Measurements from ENCODE around the gene MOV10L1.
"Not testable (repeated sequence)": the region's sequence is repeated elsewhere in the genome, so short reads cannot be mapped to it uniquely, and the experiment has no call there.

Gene MOV10L1

DNA sequence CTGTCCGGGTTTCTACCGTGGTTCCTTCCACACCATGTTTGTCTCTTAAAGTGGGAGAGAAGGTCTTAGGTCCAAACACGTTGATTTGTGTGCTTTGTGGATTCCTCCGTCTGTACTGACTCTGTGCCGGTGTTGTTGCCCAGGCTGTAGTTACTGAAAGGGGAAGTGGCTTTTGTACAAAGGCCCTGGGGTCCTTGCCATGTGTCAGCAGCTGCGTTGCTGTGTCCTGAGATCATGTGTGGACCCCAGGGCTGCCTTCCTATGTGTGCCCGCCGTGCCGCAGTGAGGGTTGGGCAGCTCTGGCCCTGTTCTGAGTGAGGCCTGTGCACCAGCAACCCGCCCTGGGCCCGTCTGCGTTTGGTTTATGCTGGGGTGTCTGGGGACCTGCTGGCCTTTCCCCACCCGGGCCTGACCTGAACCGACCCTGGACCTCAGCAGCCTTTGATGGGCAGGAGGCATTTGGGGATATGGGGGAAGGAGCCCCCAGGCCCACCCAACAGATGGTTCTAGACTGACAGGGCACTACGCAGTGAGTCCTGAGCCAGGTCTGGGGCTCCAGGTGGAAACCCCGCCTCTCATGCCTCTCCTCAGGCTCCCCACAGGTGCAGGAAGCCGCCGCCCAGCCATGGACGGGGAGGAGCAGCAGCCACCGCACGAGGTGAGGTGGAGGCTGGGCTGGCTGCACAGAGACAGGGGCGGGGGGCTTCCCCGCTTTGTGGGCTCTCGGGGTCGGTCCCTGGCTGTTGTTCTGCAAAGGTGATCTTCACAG is 102.8 kb downstream of the MOV10L1 start:
- DNase-seq = no peak

DNA sequence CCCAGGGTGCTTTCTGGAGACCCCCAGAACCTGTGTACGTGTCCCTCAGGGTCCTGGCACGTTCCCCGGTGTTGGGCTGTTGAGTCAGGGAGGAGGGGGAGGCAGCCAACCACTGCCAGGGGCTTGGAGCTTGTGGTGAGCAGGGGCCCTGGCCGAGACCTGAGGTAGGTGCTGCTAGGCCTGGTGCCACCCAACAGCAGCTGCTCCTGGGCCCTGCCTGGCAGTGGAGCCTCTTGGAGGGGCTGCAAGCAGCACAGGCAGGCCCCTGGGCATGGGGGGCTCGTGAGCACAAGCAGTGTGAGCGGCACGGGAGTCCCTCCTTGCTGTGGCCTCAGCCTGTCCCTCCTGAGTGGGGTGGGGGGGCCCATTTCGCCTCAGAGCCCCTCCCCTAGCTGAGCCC is 103.8 kb downstream of the MOV10L1 start:
- DNase-seq = no peak

DNA sequence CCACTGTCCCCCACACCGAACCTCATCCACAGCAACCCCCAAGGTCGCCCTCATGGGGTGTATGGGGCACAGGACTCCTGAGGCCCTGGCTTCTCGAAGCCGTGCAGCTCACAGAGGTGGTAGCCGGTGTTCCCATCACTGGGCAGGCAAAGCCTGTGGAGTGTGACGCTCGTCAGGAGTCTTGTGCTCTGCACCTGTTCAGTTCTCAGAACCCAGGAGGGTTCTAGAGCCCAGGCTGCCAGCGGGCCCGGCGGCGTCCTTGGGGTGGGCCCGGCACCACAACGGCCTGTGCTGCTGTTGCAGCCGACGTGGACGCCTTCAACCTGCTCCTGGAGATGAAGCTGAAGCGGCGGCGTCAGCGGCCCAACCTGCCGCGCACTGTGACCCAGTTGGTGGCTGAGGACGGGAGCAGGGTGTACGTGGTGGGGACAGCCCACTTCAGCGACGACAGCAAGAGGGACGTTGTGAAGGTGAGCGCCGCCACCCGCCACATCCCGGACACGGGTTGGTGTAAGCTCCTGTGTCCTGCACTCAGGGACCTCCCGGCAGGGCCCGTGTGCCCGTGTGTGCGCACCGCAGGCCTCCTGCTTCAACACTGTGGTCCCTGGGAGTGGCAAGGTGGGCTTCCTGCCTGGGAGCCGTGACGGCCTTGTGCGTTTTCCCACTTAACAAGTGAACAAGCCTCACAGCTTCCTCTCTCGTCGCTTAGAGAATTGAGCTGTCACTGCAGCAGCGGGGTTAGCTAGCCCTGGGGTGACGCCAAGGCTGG is 104.4 kb downstream of the MOV10L1 start:
- DNase-seq = no peak

DNA sequence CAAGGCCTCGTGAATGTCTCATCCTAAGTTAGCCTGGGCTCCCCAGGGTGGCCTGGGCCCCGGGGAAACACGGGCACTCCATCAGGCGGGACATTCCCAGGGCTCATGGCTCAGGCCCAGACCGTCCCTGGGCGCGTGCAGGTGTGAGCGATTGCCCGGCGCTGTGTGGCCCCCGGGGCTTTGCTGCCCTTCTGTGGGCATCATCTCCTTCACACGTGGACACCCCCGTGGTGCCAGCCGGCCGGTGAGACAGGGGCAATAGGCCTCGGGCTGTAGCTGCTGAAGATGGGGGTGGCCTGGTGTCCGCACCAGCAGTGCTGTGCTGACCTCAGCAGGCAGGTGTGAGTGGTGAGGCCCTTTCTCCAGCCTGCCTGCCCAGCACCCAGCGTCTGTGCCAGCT is 106.5 kb downstream of the MOV10L1 start:
- no peak for DNase-seq

DNA sequence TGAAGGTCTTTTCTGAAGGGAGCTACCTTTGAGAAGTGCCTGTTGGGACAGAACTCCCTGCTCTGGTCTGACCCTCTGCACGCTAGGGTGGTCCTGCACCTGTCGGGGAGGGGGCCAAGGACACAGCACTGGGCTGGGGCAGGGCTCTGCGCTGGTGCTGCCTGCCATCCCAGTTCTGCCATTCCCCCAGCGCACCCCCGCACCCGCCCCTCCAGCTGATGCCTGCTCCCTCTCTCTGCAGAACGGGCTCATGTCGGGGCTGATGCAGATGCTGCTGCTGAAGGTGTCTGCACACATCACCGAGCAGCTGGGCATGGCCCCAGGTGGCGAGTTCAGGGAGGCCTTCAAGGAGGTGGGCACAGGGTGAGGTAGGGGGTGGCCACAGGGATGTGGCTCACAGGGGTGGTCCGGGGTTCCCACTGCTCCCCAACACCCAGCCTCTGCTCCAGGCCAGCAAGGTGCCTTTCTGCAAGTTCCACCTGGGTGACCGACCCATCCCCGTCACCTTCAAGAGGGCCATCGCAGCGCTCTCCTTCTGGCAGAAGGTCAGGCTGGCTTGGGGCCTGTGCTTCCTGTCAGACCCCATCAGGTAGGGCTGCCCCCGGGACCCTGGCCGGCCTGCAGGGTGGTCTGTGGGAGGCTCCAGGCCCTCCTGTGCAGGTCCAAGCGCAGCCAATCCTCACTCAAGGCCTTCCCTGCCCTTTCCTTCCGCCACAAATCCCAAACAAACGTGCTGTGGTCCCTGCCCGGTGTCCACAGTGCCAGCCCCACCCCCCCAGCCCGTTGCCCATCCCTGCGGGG is 107.4 kb downstream of the MOV10L1 start:
- DNase-seq = no peak

DNA sequence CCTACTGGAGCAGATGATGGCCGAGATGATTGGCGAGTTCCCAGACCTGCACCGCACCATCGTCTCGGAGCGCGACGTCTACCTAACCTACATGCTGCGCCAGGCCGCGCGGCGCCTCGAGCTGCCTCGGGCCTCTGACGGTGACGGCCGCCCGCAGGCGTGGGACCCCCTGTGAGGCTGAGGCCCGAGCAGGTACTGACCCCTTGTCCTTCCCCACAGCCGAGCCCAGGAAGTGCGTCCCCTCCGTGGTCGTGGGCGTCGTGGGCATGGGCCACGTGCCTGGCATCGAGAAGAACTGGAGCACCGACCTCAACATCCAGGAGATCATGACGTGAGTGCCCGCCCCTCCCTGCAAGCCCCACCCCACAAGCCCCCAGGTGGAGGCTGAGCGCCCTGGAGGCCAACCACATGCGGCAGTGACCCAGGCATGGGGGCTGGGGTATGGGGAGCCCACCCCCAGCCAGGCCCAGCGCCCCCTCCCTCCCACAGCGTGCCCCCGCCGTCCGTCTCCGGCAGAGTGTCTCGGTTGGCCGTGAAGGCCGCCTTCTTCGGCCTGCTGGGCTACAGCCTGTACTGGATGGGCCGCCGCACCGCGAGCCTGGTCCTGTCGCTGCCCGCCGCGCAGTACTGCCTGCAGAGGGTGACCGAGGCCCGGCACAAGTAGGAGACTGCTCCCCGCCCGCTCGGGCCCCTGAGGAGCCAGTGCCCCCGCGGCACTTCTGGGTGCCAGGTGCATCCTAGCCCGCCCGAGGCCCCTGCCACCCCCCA is 108.2 kb downstream of the MOV10L1 start:
- no peak for DNase-seq

DNA sequence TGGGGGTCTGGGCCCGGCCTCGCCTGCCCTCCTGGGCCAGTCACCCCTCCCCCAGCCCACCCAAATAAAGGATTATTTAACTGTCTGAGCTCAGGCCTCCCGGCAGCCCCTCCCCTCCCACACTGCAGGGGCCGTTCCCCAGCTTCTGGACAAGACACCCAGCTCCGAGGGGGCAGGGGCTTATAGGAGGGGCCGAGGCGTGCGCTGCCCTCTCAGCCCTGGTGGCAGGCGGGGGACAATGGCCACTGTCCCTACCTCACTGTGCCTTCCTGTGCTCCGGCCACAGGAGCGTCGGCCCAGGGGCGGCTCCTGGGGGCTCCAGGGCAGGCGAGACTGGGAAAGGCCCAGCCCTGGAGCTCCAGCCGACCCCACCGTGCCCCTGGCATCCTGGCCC is 108.8 kb downstream of the MOV10L1 start:
- no peak for DNase-seq

DNA sequence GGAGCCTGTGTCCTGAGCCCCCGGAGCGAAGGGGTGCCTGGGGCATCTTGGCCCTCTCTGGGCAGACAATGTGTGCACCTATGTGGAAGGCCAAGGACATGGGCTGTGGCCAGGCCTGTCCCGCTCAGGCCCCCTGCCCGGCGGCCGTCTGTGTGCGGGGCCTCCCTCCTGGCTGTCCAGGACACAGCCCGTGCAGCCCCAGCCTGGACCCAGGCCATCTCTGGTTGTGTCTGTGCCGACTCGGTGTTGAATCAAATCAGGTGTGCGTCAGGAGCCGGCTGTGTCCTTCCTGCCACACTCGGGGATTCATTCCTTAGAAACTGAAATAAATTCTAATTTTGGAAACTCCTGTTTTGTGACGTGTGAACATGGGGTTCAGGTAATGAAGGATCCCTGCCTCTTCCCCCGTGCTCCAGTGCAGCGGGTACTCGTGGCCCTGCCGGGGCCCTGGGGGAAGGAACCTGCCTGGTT is 109.5 kb downstream of the MOV10L1 start:
- no peak for DNase-seq

DNA sequence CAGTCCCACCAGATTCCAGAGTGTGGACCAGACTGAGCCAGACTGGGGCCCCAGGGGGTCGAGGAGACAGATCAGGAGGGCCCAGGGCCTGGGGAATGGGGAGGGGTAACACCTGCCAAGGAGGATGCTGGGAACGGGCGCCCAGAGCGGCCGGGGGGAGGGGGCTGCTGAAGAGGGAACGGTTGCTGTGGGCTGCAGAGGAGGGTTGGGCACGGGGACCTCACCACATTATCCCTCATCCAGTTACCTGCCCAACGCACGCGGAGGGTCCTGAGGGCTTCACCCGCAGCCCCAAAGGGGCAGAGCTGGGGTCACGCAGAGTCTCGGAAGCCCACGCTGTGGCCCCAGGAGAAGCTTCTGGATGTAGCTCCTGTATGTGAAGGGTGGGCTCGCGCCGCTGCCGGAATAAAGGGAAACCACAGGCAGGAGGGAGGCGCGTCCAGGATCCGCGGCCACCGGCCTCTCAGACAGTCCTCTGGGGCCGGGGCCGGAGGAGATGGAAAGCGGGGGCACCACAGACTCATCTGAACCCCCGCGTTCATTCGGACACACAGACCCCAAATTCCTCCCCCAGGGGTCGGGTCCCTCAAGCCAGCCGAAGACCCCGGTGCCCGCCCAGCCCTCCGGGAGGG is 110.1 kb downstream of the MOV10L1 start:
- no peak for DNase-seq

DNA sequence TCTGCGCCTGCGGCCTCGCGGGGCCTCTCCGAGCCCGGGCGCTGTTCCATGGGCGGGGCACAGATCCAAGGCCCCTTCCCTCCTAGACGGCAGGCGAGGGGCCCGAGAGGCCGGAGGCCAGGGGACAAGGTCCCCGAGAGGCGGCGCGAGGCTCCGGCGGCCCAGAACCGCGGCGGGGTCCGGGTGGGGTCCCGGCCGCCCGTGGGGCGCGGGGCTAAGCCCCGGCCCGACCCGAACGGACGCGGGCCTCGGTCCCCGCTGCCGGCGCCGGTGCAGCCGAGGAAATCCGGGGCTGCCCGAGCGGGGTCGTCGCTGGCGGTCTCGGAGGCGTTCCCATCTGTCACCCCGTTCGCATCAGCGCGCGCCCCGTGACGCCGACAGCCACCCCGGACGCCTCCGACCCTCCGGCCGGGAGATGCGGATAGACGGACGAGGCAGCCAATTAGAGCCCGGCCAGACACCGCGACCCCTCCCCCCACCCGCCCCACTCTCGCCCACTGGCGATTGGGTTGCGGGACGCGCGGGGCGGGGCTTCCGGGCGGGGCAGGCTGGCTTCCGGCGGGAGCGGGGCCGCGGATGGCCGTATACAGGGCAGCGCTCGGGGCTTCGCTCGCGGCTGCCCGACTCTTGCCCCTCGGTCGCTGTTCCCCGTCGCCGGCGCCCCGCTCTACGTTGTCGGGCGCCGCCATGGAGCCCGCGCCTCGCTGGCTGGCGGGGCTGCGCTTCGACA is 110.8 kb downstream of the MOV10L1 start, which contains the start of gene SELENOO:
Gene SELENOO, plus strand, starts transcription at position 551 of the 730 bp plus-strand sequence. Its CDS starts 26 bp downstream, at position 577.
- peak; percentile 72 for DNase-seq

DNA sequence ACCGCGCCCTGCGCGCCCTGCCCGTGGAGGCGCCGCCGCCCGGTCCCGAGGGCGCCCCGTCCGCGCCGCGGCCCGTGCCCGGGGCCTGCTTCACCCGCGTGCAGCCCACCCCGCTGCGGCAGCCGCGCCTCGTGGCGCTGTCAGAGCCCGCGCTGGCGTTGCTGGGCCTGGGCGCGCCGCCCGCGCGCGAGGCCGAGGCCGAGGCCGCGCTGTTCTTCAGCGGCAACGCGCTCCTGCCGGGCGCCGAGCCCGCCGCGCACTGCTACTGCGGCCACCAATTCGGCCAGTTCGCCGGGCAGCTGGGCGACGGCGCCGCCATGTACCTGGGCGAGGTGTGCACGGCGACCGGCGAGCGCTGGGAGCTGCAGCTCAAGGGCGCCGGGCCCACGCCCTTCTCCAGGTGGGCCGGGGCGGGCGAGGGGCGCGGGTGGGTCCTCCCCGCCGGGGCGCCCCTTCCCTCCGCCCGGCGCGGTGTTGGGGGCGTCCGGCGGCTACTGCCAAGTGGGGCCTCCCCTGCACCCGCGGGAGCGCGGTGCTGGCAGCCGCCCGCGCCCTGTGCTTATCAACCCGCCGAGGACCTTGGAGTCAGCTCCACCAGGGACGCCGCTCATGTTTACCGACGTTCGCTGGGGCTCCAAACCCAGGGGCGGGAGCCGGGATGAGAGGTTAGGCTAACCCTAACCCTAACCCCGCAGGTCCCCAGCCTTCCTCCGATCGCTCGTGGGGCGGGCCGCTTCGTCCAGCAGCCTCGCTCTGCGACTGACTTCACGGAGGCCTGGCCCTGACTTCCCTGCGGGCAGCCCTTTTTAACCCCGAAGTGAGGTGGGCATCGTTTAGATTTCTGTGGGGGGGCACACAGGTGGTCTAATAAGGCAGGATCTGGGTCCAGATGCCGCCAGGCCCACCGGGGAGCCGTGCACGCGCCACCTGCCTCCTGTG is 111.7 kb downstream of the MOV10L1 start:
- DNase-seq = no peak

DNA sequence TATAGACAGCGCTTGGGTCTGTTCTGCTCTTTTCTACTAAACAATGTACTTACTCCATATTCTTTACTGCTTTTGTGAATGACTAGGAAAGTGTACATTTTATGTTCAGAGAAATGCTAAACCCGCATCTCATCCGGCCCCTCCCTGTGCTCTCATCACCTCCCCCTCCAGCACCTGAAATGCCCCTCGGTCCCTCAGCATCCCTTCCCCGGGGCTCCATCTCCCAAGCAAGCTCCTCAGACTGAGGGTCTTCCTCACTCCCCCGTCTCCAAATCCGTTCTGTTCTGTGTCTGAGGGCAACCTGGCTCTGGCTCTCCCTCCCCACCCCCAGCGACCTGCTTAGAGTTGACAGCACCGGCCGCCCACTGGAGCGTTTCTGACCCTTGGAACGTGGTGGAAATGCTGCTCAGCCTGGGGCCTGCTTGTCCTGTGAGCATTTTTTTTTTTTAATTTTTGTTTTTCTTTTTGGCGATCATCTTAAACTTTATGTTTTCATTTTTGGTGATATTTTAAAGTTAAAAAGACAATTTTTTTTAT is 112.4 kb downstream of the MOV10L1 start:
- no peak for DNase-seq

DNA sequence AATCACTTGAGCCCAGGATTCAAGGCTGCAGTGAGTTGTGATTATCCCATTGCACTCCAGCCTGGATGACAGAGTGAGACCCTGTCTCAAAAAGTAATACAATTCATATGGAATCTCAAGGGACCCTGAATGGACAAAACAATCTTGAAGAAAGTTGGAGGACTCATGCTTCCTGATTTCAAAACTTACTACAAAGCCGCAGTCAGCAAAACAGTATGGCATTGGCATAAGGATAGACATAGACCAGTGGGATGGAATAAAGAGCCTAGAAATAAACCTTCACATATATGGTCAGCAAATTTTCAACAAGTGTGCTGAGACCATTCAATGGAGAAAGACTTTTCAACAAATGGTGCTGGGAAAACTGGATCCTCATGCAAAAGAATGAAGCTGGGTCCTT is 113.5 kb downstream of the MOV10L1 start:
- DNase-seq = no peak

DNA sequence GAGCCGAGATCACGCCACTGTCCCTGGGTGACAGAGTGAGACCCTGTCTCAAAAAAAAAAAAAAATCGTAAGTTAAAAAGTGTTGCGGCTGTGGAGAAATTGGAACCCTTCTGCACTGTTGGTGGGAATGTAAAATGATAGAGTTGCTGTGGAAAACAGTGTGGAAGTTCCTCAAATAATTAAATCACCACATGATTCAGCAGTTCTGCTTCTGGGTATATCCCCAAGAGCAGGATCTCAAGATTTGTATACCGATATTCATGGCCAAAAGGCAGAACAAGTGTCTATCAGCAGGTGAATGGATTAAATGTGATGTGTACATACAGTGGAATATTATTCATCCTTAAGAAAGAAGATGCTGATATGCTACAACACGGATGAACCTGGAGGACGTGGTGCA is 114.8 kb downstream of the MOV10L1 start:
- DNase-seq = no peak

DNA sequence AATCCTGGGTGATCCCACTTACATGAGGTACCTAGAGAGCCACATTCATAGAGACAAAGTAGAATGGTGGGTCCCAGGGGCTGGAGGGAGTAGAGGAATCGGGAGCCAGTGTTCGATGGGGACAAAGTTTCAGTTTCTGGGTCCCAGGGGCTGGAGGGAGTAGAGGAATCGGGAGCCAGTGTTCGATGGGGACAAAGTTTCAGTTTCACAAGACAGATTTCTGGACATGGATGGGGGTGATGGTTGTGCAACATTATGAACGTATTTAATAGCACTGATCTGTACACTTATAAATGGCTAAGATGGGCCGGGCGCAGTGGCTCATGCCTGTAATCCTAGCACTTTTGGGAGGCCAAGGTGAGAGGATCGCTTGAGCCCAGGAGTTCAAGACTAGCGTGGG is 115.2 kb downstream of the MOV10L1 start:
- DNase-seq = not testable (repeated sequence)

DNA sequence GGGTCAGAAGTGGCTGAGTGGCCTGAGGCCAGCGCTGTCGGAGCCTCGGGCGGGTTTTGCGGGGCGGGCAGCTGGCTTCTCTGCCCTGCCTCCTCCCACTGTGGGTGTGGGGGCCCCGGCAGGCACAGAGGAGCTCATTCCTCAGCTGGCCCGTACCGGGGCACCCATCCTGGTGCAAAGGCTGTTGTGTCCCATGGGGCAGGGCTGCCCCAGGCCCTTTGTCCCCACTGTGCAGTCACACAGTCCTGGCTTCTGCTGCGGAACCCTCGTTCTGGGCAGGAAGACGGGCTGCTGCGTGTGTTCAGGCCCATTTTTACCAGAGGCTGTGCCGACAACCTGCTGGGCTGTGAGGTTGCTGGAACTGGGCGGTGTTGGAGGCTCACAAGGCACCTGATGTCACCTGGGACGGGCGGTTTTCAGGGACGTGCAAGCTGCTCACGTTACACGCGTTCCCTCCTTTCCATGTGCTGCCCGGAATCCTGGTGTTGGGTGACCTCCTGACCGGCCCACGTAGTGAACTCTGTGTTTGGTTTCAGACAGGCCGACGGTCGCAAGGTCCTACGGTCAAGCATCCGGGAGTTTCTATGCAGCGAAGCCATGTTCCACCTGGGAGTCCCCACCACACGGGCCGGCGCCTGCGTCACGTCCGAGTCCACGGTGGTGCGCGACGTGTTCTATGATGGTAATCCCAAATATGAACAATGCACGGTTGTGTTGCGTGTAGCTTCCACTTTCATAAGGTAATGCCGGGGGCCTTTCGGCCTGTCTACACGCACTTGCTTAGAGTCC is 116.2 kb downstream of the MOV10L1 start:
- no peak for DNase-seq

DNA sequence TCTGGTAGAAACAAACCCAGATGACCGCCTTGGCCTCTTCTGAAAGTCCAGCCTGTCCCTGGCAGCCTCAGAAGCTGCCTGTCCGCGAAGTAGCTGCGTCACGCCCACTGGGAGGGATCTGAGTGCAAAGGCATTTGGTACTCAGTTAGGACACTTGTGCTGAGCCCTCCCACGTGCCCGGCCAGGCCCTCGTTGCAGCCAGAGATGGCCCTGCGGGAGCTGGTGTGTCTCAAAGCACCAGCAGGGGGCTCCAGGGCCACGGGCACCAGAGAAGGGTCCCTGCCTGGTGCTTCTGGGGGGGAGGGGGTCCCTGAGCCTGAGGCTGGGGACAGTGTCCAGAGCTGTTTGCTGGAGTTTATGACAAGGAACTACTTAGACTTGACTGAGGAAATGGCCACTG is 116.8 kb downstream of the MOV10L1 start:
- no peak for DNase-seq

DNA sequence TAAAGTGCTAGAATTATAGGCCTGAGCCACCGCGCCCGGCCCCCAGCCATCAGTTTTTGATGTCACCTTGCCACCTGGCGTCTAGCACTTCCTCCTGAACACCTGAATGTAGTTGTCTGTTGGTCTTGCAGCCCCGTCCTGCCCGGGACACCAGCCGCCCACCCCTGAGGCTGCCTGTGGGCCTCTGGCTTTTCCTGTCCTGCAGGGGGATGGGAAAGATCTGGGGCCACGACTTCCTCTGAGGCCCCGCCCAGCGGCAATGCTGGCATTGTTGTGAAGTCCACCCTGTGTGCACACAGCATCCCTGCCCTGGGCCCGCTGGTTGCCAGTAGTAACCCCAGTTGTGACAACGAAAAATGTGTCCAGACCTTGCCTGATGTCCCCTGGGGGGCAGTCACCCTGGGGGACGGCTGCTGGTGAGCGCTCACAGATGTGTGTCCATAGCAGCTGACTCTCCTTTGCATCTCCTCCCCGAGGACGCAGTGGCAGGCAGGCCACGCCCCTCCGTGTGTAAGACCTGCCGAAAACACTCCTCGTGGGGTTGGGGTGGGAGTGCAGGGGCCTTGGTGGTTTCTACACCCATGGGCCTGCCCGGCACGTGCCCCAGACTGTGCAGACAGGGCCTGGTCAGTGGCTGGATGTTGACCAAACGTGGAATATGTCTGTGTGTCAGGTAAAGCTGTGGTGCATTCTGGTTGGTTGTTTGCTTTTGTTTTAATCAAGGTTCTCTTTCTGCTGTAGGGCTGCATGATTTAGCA is 117.8 kb downstream of the MOV10L1 start:
- no peak for DNase-seq
